ENCODE data around the gene GMPR2.

DNA sequence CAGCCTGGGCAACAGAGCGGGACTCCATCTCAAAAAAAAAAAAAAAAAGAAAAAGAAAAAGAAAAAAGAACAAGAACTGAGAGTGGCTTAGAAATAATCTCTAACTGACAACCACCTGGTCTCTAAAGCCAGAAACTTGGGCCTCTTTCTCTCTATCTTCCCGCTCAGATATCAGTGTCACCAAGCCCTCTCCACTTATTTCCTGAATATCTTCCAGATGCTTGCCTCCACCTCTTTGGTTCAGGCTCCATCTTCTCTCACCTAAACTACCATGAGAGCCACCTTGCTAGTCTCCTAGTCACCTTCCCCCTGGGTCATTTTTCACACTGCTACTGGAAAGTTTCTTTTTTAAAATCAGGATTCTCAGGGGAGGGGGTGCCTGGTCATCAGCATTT lies 35.7 kb upstream of the GMPR2 start:
- TF ChIP-seq, protein P1, sequence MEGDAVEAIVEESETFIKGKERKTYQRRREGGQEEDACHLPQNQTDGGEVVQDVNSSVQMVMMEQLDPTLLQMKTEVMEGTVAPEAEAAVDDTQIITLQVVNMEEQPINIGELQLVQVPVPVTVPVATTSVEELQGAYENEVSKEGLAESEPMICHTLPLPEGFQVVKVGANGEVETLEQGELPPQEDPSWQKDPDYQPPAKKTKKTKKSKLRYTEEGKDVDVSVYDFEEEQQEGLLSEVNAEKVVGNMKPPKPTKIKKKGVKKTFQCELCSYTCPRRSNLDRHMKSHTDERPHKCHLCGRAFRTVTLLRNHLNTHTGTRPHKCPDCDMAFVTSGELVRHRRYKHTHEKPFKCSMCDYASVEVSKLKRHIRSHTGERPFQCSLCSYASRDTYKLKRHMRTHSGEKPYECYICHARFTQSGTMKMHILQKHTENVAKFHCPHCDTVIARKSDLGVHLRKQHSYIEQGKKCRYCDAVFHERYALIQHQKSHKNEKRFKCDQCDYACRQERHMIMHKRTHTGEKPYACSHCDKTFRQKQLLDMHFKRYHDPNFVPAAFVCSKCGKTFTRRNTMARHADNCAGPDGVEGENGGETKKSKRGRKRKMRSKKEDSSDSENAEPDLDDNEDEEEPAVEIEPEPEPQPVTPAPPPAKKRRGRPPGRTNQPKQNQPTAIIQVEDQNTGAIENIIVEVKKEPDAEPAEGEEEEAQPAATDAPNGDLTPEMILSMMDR (IDR thresholded peaks at IDR 0.05): no peak
- no peak for TF ChIP-seq POLR2A (IDR thresholded peaks at IDR 0.05)
